ENCODE data around the gene DUSP22. TPM values are rescaled to one million over a fixed set of nuclear protein-coding genes. Genes with fewer than 3 reads are reported as not detected.

DUSP22 gene
- total and polyA plus RNA-seq, 7 donors, result 31.6 to 58.0 (median 49.7) TPM

DNA sequence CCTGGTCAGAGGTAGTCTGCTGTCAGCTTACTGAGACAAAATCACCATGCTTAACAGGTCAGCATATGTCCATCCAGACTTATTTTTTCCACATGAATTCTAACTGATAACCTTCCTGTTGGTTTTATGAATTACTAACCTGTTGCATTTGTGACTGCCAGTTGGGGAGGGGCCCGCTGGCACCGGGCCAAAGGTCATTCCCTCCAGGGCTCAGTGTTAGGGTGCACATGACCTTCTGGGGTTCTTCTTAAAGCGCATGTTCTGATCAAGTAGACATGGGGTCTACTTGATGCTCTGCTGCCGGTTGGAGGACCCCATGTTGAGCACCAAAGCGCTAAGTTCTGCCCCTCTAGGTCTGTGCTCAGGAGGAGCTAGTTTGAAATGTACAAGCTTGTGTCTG, 15.6 kb downstream of the DUSP22 start:
- Histone ChIP-seq H3K27ac (no peak overlapping the region), H3K36me3 (ENCODE audit: insufficient read depth in 1 of 2, low read depth in 1 of 2) (peaks cover 0 to 11% of the 10 kb centered on the region in 2 donors), H3K27me3 (ENCODE audit: insufficient read depth in 3 of 3, low read length in 2 of 3) (no peaks in the 10 kb centered on the region), H3K4me1 (peaks cover 15% of the 10 kb centered on the region), H3K9me3 (no peaks in the 10 kb centered on the region), H3K4me3 (no peak overlapping the region)
- intact Hi-C loops (cut with DNase I), result no loop called here
- DNase-seq (no peak), ATAC-seq (no peak)
- WGBS, 3 donors, result 71 to 84% (median 79%) methylated on average over 5 of the region's 5 CpGs
- no peak for TF ChIP-seq CTCF (IDR thresholded peaks at IDR 0.05)

- H3K9me3 ChIP-seq, result no peaks in the 10 kb centered on the region
- 85 to 92% (median 87%) methylated on average over 10 of the region's 10 CpGs for WGBS, 3 donors
- no peak overlapping the region for H3K27ac ChIP-seq
- no peak overlapping the region for H3K4me3 ChIP-seq
- TF ChIP-seq CTCF (IDR thresholded peaks at IDR 0.05), result no peak
- no peak for DNase-seq
- peaks cover 15% of the 10 kb centered on the region for H3K4me1 ChIP-seq
- no peak for ATAC-seq
- peaks cover 0 to 11% of the 10 kb centered on the region in 2 donors for H3K36me3 ChIP-seq (ENCODE audit: insufficient read depth in 1 of 2, low read depth in 1 of 2)
- no peaks in the 10 kb centered on the region for H3K27me3 ChIP-seq (ENCODE audit: insufficient read depth in 3 of 3, low read length in 2 of 3)
- intact Hi-C loops (cut with DNase I), result no loop called here
Observed at GRCh38 chr6:308307-308706, 16.0 kb downstream of the DUSP22 start.

DNA sequence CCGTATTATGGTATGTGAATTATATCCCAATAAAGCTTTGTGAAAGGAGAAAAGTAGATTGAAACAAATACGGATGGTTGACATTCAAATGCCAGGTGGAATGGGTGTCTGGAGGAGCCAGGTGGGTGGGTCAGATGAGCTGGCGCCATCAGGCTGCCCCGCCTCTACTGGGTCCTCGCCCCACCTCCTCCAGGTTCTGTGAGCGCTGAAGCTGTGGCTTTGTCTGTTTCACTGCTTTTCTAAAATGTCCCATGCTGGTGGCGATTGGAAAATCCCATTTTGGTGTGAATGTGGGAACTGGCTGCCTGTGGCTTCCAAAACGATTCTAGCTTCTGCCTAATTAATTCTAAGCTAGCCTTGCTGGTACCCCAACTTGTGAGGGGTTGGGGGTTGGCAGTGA, 16.5 kb downstream of the DUSP22 start:
- DNase-seq (no peak), ATAC-seq (no peak)
- Histone ChIP-seq H3K36me3 (ENCODE audit: insufficient read depth in 1 of 2, low read depth in 1 of 2) (peaks cover 0 to 11% of the 10 kb centered on the region in 2 donors), H3K4me1 (peaks cover 15% of the 10 kb centered on the region), H3K27ac (no peak overlapping the region), H3K4me3 (no peak overlapping the region), H3K9me3 (no peaks in the 10 kb centered on the region), H3K27me3 (ENCODE audit: insufficient read depth in 3 of 3, low read length in 2 of 3) (no peaks in the 10 kb centered on the region)
- 78 to 87% (median 80%) methylated on average over 8 of the region's 8 CpGs for WGBS, 3 donors
- TF ChIP-seq CTCF (IDR thresholded peaks at IDR 0.05), result no peak
- intact Hi-C loops (cut with DNase I), result no loop called here

DNA sequence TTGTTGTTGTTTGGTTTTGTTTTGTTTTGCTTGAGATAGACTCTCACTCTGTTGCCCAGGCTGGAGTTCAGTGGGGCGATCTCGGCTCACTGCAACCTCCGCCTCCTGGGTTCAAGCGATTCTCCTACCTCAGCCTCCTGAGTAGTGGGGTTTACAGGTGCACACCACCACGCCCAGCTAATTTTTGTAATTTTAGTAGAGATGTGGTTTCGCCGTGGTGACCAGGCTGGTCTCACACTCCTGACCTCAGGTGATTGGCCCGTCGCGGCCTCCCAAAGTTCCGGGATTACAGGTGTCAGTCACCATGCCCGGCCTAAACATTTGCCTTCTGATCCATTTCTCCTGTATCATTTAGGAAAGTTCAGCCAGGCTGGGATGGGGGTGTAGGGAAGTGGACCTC, 17.7 kb downstream of the DUSP22 start:
- Histone ChIP-seq H3K27ac (no peak overlapping the region), H3K9me3 (no peaks in the 10 kb centered on the region), H3K4me1 (peaks cover 15% of the 10 kb centered on the region), H3K4me3 (no peak overlapping the region), H3K36me3 (ENCODE audit: insufficient read depth in 1 of 2, low read depth in 1 of 2) (peaks cover 0 to 8% of the 10 kb centered on the region in 2 donors), H3K27me3 (ENCODE audit: insufficient read depth in 3 of 3, low read length in 2 of 3) (no peaks in the 10 kb centered on the region)
- intact Hi-C loops (cut with DNase I), result no loop called here
- no peak for ATAC-seq
- no peak for TF ChIP-seq CTCF (IDR thresholded peaks at IDR 0.05)
- DNase-seq, result no peak
- WGBS, 3 donors, result 93 to 96% (median 94%) methylated on average over 12 of the region's 12 CpGs

DNA sequence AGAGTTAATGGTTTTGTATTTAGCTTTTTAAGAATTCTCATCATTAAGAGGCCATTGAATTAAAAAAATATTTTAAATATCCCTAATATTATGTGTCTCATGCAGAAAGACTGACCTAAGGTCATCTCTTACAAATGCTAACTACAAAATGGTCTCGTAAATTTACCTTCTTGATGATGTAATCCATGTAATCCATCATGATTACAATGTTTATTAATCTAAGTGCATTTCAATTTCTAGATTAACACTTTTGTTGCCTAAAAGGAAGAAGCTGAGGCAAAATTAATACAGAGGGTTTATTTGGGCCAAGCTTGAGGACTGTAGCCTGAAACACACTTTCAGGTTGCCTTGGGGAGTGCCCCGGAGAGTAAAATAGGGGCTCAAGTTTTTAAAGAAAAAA, 18.4 kb downstream of the DUSP22 start:
- intact Hi-C loops (cut with DNase I), result no loop called here
- TF ChIP-seq CTCF (IDR thresholded peaks at IDR 0.05), result no peak
- DNase-seq, result no peak
- WGBS, 3 donors, result 85 to 91% (median 85%) methylated on average over 2 of the region's 2 CpGs
- Histone ChIP-seq H3K4me3 (no peak overlapping the region), H3K27me3 (ENCODE audit: insufficient read depth in 3 of 3, low read length in 2 of 3) (no peaks in the 10 kb centered on the region), H3K4me1 (peaks cover 15% of the 10 kb centered on the region), H3K27ac (no peak overlapping the region), H3K9me3 (no peaks in the 10 kb centered on the region), H3K36me3 (ENCODE audit: insufficient read depth in 1 of 2, low read depth in 1 of 2) (peaks cover 0 to 1% of the 10 kb centered on the region in 2 donors)
- ATAC-seq, result no peak

Measured in psoas muscle (tissue), 8 donors.